H1 (cell line): ENCODE results near the gene DIAPH2. TPM values are rescaled to one million over a fixed set of nuclear protein-coding genes. Genes with fewer than 3 reads are reported as not detected.

Experiments used
- SIN3A ChIP-seq, 2 experiments: IDR thresholded peaks in 1 of 2; conservative IDR thresholded peaks in 1 of 2; 2 replicates each; pipeline ENCODE4 v1.6.1; 2011 to 2012; ENCODE audit warnings: low read length in 2 of 2, improper control_type of control experiment in 1 of 2, low read depth in 1 of 2, mild to moderate bottlenecking in 1 of 2
- SP1 ChIP-seq: IDR thresholded peaks from 2 replicates; pipeline ENCODE4 v1.6.1; 2011; ENCODE audit warnings: low read depth, low read length
- SP4 ChIP-seq: IDR thresholded peaks from 2 replicates; pipeline ENCODE4 v1.6.1; 2012; ENCODE audit warnings: low read length, inconsistent platforms
- TAF1 ChIP-seq: IDR thresholded peaks from 2 replicates; pipeline ENCODE4 v1.6.1; 2011; ENCODE audit warnings: mild to moderate bottlenecking, low read depth, low read length
- TAF7 ChIP-seq: optimal IDR thresholded peaks from 2 replicates; pipeline ENCODE3; 2011; ENCODE audit warnings: low read depth, mild to moderate bottlenecking, inconsistent platforms, low read length, moderate library complexity, borderline replicate concordance
- TEAD4 ChIP-seq: IDR thresholded peaks from 2 replicates; pipeline ENCODE4 v1.6.1; 2012; ENCODE audit warnings: low read depth, low read length, inconsistent platforms, mixed read lengths
- polyA plus RNA-seq, 7 experiments: library from polyadenylated mRNA; depleted of rRNA in 3 of 7; stranded (reverse) in 5 of 7; unstranded in 2 of 7; fragments of >200 nt in 5 of 7; fragments of 200-250 nt in 2 of 7; gene quantifications; 1 replicate in 5 of 7; 2 replicates in 1 of 7; 4 replicates in 1 of 7; pipeline versions ENCODE4 v1.2.1 to v1.2.3, GENCODE V29; 2011 to 2013; ENCODE audit warnings: missing spikeins in 2 of 7, mixed read lengths in 2 of 7
- total RNA-seq: library from RNA; stranded (reverse); fragmentation: NEBNext Ultra II Directional; extraction: Animal tissue kit (Norgen Biotek cat#: 25700); gene quantifications from 2 replicates; pipeline ENCODE4 v1.2.1, GENCODE V29; 2021

DIAPH2 gene
- total and polyA plus RNA-seq, 2 of the 8 experiments (the other 6 are each of a cell fraction or from before 2014, with no cell fraction given) = 4.4 to 24.3 TPM

DNA sequence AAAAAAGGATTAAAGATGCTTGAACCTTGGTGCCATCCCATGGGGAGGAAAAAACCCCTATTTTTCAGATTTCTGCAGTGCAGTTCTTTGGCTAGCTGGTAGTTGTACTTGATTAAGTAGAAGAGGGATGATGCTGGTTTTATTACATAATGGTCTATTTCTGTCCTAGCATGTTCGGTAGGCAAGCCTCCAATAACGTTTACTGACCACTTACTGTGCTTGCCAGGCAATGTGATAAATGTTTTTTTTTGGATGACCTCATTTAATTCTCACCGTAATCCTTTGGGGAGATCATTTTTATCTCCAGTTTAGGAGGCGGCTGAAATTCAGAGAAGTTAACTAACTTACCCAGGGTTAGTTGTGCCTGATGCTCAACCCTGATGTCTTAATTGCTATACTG lies 106.9 kb downstream of the DIAPH2 start (continued):
- TF ChIP-seq SIN3A (conservative IDR thresholded peaks at IDR 0.05 in 1 of 2, IDR thresholded peaks at IDR 0.05 in 1 of 2; ENCODE audit: low read depth in 1 of 2, low read length in 2 of 2) (no peak), SP1 (no peak), SP4 (no peak), TAF7 (no peak), TAF1 (no peak), TEAD4 (no peak)
